Loucy (cell line): ENCODE measurements around the gene DCDC2.

Experiments
- H2AFZ ChIP-seq: fragments of 200-600 bp; sonication (generic); 2 replicates; pipeline ENCODE4 v1.6.0; 2016; ENCODE audit warnings: antibody characterized with exemption, mild to moderate bottlenecking, low read length, moderate library complexity
- H3F3A ChIP-seq: fragments of 200-600 bp; 2 replicates; pipeline ENCODE4 v1.6.0; 2016; ENCODE audit warnings: antibody characterized with exemption, low read depth, mild to moderate bottlenecking
- H3K27me3 ChIP-seq: fragments of 200-600 bp; sonication (generic); 2 replicates; pipeline ENCODE4 v1.6.1; 2014; ENCODE audit warnings: low read length, mild to moderate bottlenecking; ENCODE audit not compliant: insufficient read depth, poor library complexity, severe bottlenecking
- H3K36me3 ChIP-seq: fragments of 200-600 bp; sonication (generic); 2 replicates; pipeline ENCODE4 v1.6.1; 2016; ENCODE audit warnings: low read length; ENCODE audit not compliant: insufficient read depth
- H3K4me1 ChIP-seq: fragments of 200-600 bp; sonication (generic); 2 replicates; pipeline ENCODE4 v1.5.1; 2014; ENCODE audit warnings: low read length, mild to moderate bottlenecking; ENCODE audit not compliant: insufficient read depth, poor library complexity, severe bottlenecking
- H3K4me2 ChIP-seq: fragments of 200-600 bp; sonication (generic); 2 replicates; pipeline ENCODE4 v1.6.0; 2014; ENCODE audit warnings: antibody characterized with exemption, low read length, low read depth, mild to moderate bottlenecking; ENCODE audit not compliant: poor library complexity, severe bottlenecking
- H3K4me3 ChIP-seq: fragments of 200-600 bp; sonication (generic); 2 replicates; pipeline ENCODE4 v1.5.1; 2014; ENCODE audit warnings: low read length, mild to moderate bottlenecking, mixed read lengths; ENCODE audit not compliant: poor library complexity, severe bottlenecking
- H3K79me2 ChIP-seq: fragments of 200-600 bp; sonication (generic); 2 replicates; pipeline ENCODE4 v1.6.1; 2014; ENCODE audit warnings: low read length; ENCODE audit not compliant: insufficient read depth
- H3K9ac ChIP-seq: fragments of 200-600 bp; sonication (generic); 2 replicates; pipeline ENCODE4 v1.6.0; 2014; ENCODE audit warnings: mild to moderate bottlenecking, low read depth, low read length, moderate library complexity; ENCODE audit not compliant: poor library complexity, severe bottlenecking
- H3K9me2 ChIP-seq: fragments of 200-600 bp; sonication (generic); replicated peaks from 2 replicates; pipeline ENCODE4 v1.6.1; 2016; ENCODE audit warnings: low read depth, low read length, mixed read lengths
- H3K9me3 ChIP-seq: fragments of 200-600 bp; sonication (generic); 2 replicates; pipeline ENCODE4 v1.6.1; 2014; ENCODE audit warnings: mild to moderate bottlenecking, antibody characterized with exemption, low read length, low read depth; ENCODE audit not compliant: insufficient read depth
- H4K20me1 ChIP-seq: fragments of 200-600 bp; sonication (generic); 2 replicates; pipeline ENCODE4 v1.6.0; 2014; ENCODE audit warnings: antibody characterized with exemption, low read length, mild to moderate bottlenecking; ENCODE audit not compliant: insufficient read depth, poor library complexity, severe bottlenecking
- CTCF ChIP-seq: fragments of 200-600 bp; sonication (generic); conservative IDR thresholded peaks from 2 replicates; pipeline ENCODE4 v1.5.1; 2014; ENCODE audit warnings: mild to moderate bottlenecking, antibody characterized with exemption, low read length
- EZH2phosphoT487 ChIP-seq: fragments of 200-600 bp; IDR thresholded peaks from 2 replicates; pipeline ENCODE4 v1.6.1; 2018; ENCODE audit warnings: antibody characterized with exemption, mild to moderate bottlenecking, moderate library complexity, borderline replicate concordance

The DCDC2 gene

GRCh38 chr6:24334285-24334684, 23.6 kb downstream of the DCDC2 start:
- no peaks in the 10 kb centered on the region for H3K9me3 ChIP-seq
- H3K36me3 ChIP-seq: no peaks in the 10 kb centered on the region
- no peak for TF ChIP-seq CTCF
- no peak for TF ChIP-seq EZH2phosphoT487
- no peaks in the 10 kb centered on the region for H3K9me2 ChIP-seq
- no peak overlapping the region for H3K9ac ChIP-seq
- H3K79me2 ChIP-seq: no peaks in the 10 kb centered on the region
- no peaks in the 10 kb centered on the region for H4K20me1 ChIP-seq
- no peak overlapping the region for H2AFZ ChIP-seq
- H3F3A ChIP-seq: no peaks in the 10 kb centered on the region
- no peak overlapping the region for H3K4me2 ChIP-seq
- H3K4me1 ChIP-seq: no peaks in the 10 kb centered on the region
- H3K27me3 ChIP-seq: no peaks in the 10 kb centered on the region
- no peak overlapping the region for H3K4me3 ChIP-seq

GRCh38 chr6:24332317-24332716, 25.5 kb downstream of the DCDC2 start:
- H3K36me3 ChIP-seq: no peaks in the 10 kb centered on the region
- no peaks in the 10 kb centered on the region for H3K79me2 ChIP-seq
- no peak overlapping the region for H3K4me2 ChIP-seq
- no peaks in the 10 kb centered on the region for H3K27me3 ChIP-seq
- no peaks in the 10 kb centered on the region for H4K20me1 ChIP-seq
- H3K4me3 ChIP-seq: no peak overlapping the region
- no peaks in the 10 kb centered on the region for H3K9me2 ChIP-seq
- no peaks in the 10 kb centered on the region for H3K9me3 ChIP-seq
- H3K9ac ChIP-seq: no peak overlapping the region
- TF ChIP-seq CTCF (no peak), EZH2phosphoT487 (no peak)
- H2AFZ ChIP-seq: no peak overlapping the region
- H3K4me1 ChIP-seq: no peaks in the 10 kb centered on the region
- no peaks in the 10 kb centered on the region for H3F3A ChIP-seq

- Histone ChIP-seq H3K27me3 (no peaks in the 10 kb centered on the region), H4K20me1 (no peaks in the 10 kb centered on the region), H3K4me3 (no peak overlapping the region), H2AFZ (no peak overlapping the region), H3K9me3 (no peaks in the 10 kb centered on the region), H3F3A (no peaks in the 10 kb centered on the region), H3K4me1 (no peaks in the 10 kb centered on the region), H3K9me2 (no peaks in the 10 kb centered on the region), H3K36me3 (no peaks in the 10 kb centered on the region), H3K79me2 (no peaks in the 10 kb centered on the region), H3K4me2 (no peak overlapping the region), H3K9ac (no peak overlapping the region)
- TF ChIP-seq CTCF (no peak), EZH2phosphoT487 (no peak)
Measured at GRCh38 chr6:24330137-24330732, 27.6 kb downstream of the DCDC2 start.
